Measurements from ENCODE around the gene ZNF619. TPM values are rescaled to one million over a fixed set of nuclear protein-coding genes. Genes with fewer than 3 reads are reported as not detected.

ZNF619 gene
- total and polyA plus RNA-seq, 9 of the 15 experiments (the other 6 are each of a cell fraction or from before 2014, with no cell fraction given): 1.3 to 9.1 (median 6.3) TPM

- TF ChIP-seq UBTF (IDR thresholded peaks at IDR 0.05; ENCODE audit: borderline replicate concordance in 1 of 2, low read depth in 2 of 2, low read length in 2 of 2) (peak; percentile 61 to 91; a peak in 2 of 4 replicates), LEF1 (IDR thresholded peaks at IDR 0.05) (no peak; the same call in 1 of the 2 replicates), HNRNPK (IDR thresholded peaks at IDR 0.05; ENCODE audit: low read depth, low read length, poor library complexity, severe bottlenecking) (no peak), NFATC3 (IDR thresholded peaks at IDR 0.05) (no peak), SRSF9 (IDR thresholded peaks at IDR 0.05; ENCODE audit: borderline replicate concordance, low read depth, low read length) (no peak), ZNF77 (CRISPR knock-in tag; IDR thresholded peaks at IDR 0.05) (no peak), MECOM (CRISPR knock-in tag; IDR thresholded peaks at IDR 0.05) (no peak), SP2 (IDR thresholded peaks at IDR 0.05; ENCODE audit: extremely low read depth, low read depth, low read length, poor library complexity, severe bottlenecking) (peak; percentile 95), CHD1 (IDR thresholded peaks at IDR 0.05; ENCODE audit: low read length) (peak; percentile 58), GTF2B (IDR thresholded peaks at IDR 0.05; ENCODE audit: extremely low read depth, insufficient read length) (peak; percentile 12), CHCHD3 (CRISPR knock-in tag; IDR thresholded peaks at IDR 0.05) (no peak), ZNF717 (CRISPR knock-in tag; IDR thresholded peaks at IDR 0.05) (no peak), FOXO4 (CRISPR knock-in tag; IDR thresholded peaks at IDR 0.05) (no peak), IRF1 (CRISPR knock-in tag; IDR thresholded peaks at IDR 0.05; ENCODE audit: borderline replicate concordance) (no peak), HES1 (IDR thresholded peaks at IDR 0.05; ENCODE audit: low read depth) (no peak), CXXC5 (CRISPR knock-in tag; IDR thresholded peaks at IDR 0.05) (peak; percentile 90), POLR2AphosphoS5 (IDR thresholded peaks at IDR 0.05; ENCODE audit: control insufficient read depth, insufficient read depth, low read depth, low read length) (peak; percentile 89), PTBP1 (IDR thresholded peaks at IDR 0.05; ENCODE audit: low read depth, low read length) (0 out of 2 replicates have a peak, but pooled peaks have one; percentile 8), E2F1 (CRISPR knock-in tag; IDR thresholded peaks at IDR 0.05) (peak; percentile 61; the same call in 1 of the 2 replicates), CEBPB (tag; IDR thresholded peaks at IDR 0.05) (no peak), POLR3G (IDR thresholded peaks at IDR 0.05; ENCODE audit: extremely low read depth, insufficient read length, insufficient replicate concordance) (no peak)
These were observed 47.8 kb downstream of the ZNF619 start, which contains the start of gene ZNF621 (continued) for GRCh38 chr3:40524568-40525285.

All from K562 (cell line).